GM23338 (cell line): ENCODE data around the gene F7. TPM values are rescaled to one million over a fixed set of nuclear protein-coding genes. Genes with fewer than 3 reads are reported as not detected.

Experiments used
- ATAC-seq: fragments of 200-7000 bp; cut with Tn5 transposase; 3 replicates; pipeline ENCODE4 v1.9.1; 2020
- DNase-seq: peaks from one replicate; pipeline ENCODE4 v3.0.0-alpha.2; 2015; ENCODE audit warnings: low spot score
- H2AFZ ChIP-seq: fragments of 200-600 bp; sonication (generic); 2 replicates; pipeline ENCODE4 v1.8.0; 2016; ENCODE audit warnings: antibody characterized with exemption, mild to moderate bottlenecking, moderate library complexity
- H3F3A ChIP-seq: fragments of 200-600 bp; sonication (generic); replicated peaks from 2 replicates; pipeline ENCODE4 v1.8.0; 2017; ENCODE audit warnings: antibody characterized with exemption, mixed run types, low read depth
- H3K27ac ChIP-seq: fragments of 200-600 bp; sonication (generic); 2 replicates; pipeline ENCODE4 v1.6.1; 2016; ENCODE audit warnings: low read depth
- H3K27me3 ChIP-seq: fragments of 200-600 bp; sonication (generic); 2 replicates; pipeline ENCODE4 v1.8.0; 2016; ENCODE audit warnings: mild to moderate bottlenecking, mixed run types, moderate library complexity; ENCODE audit not compliant: insufficient read depth
- H3K36me3 ChIP-seq: fragments of 200-600 bp; sonication (generic); 2 replicates; pipeline ENCODE4 v1.8.0; 2016; ENCODE audit warnings: mild to moderate bottlenecking; ENCODE audit not compliant: insufficient read depth
- H3K4me1 ChIP-seq: fragments of 200-600 bp; sonication (generic); 2 replicates; pipeline ENCODE4 v1.8.0; 2016; ENCODE audit warnings: mild to moderate bottlenecking, moderate library complexity; ENCODE audit not compliant: insufficient read depth
- H3K4me2 ChIP-seq: fragments of 200-600 bp; sonication (generic); 2 replicates; pipeline ENCODE4 v1.7.1; 2017; ENCODE audit warnings: mixed run types
- H3K4me3 ChIP-seq: fragments of 200-600 bp; sonication (generic); 2 replicates; pipeline ENCODE4 v1.6.1; 2016; ENCODE audit warnings: mixed run types
- H3K79me2 ChIP-seq: fragments of 200-600 bp; sonication (generic); replicated peaks from 2 replicates; pipeline ENCODE4 v1.8.0; 2017; ENCODE audit warnings: mild to moderate bottlenecking; ENCODE audit not compliant: insufficient read depth
- H3K9me2 ChIP-seq: fragments of 200-600 bp; sonication (generic); 2 replicates; pipeline ENCODE4 v1.8.0; 2017; ENCODE audit not compliant: insufficient read depth
- H4K20me1 ChIP-seq: fragments of 200-600 bp; sonication (generic); replicated peaks from 2 replicates; pipeline ENCODE4 v1.8.0; 2017; ENCODE audit warnings: mild to moderate bottlenecking; ENCODE audit not compliant: insufficient read depth
- H3K27ac Mint-ChIP-seq: 2 replicates; pipeline ENCODE4 v1.8.0; 2020; ENCODE audit warnings: inconsistent platforms, mild to moderate bottlenecking, moderate library complexity, mixed read lengths
- H3K27me3 Mint-ChIP-seq: 3 replicates; pipeline ENCODE4 v1.8.0; 2022; ENCODE audit warnings: low read depth, mild to moderate bottlenecking, moderate library complexity, mixed read lengths, inconsistent platforms; ENCODE audit not compliant: insufficient read depth, poor library complexity
- H3K36me3 Mint-ChIP-seq: 3 replicates; pipeline ENCODE4 v1.8.0; 2021; ENCODE audit warnings: low read depth, mild to moderate bottlenecking, inconsistent platforms, moderate library complexity, mixed read lengths
- H3K4me1 Mint-ChIP-seq: 3 replicates; pipeline ENCODE4 v1.8.0; 2020; ENCODE audit warnings: mild to moderate bottlenecking, inconsistent platforms, mixed read lengths
- H3K4me3 Mint-ChIP-seq: 3 replicates; pipeline ENCODE4 v1.8.0; 2021; ENCODE audit warnings: moderate library complexity, mild to moderate bottlenecking, inconsistent platforms, mixed read lengths
- H3K9me3 Mint-ChIP-seq: 3 replicates; pipeline ENCODE4 v1.8.0; 2020; ENCODE audit warnings: moderate library complexity, mild to moderate bottlenecking, inconsistent platforms, mixed read lengths
- CREB1 ChIP-seq: fragments of 250-450 bp; sonication (Bioruptor Pico); IDR thresholded peaks from 2 replicates; pipeline ENCODE4 v1.5.0; 2020; ENCODE audit warnings: low read depth, mild to moderate bottlenecking, moderate library complexity
- CTCF ChIP-seq, 2 experiments: fragments of 200-600 bp in 1 of 2; sonication (generic) in 1 of 2; conservative IDR thresholded peaks; 2 replicates each; pipeline versions ENCODE4 v1.5.1 to v1.6.1; 2016 to 2017; ENCODE audit warnings: antibody characterized with exemption in 2 of 2, low read depth in 2 of 2, mild to moderate bottlenecking in 2 of 2, moderate library complexity in 1 of 2
- EZH2phosphoT487 ChIP-seq: fragments of 200-600 bp; sonication (generic); IDR thresholded peaks from one replicate; pipeline ENCODE4 v1.8.1; 2018; ENCODE audit warnings: antibody characterized with exemption; ENCODE audit not compliant: unreplicated experiment
- JUNB ChIP-seq: IDR thresholded peaks from one replicate; pipeline ENCODE4 v1.6.1; 2016; ENCODE audit warnings: antibody characterized with exemption; ENCODE audit not compliant: unreplicated experiment
- POLR2AphosphoS5 ChIP-seq: IDR thresholded peaks from 2 replicates; pipeline ENCODE4 v1.6.1; 2016; ENCODE audit warnings: antibody characterized with exemption, low read depth
- STAT1 ChIP-seq: IDR thresholded peaks from one replicate; pipeline ENCODE4 v1.6.1; 2016; ENCODE audit warnings: antibody characterized with exemption; ENCODE audit not compliant: unreplicated experiment
- ZNF114 ChIP-seq: fragments of 250-450 bp; sonication (Bioruptor Pico); IDR thresholded peaks from 2 replicates; pipeline ENCODE4 v1.5.0; 2020; ENCODE audit warnings: mild to moderate bottlenecking, moderate library complexity
- polyA plus RNA-seq: library from polyadenylated mRNA; unstranded; fragments of >200 nt; fragmentation: Nextera tagmentation; extraction: Ambion mirVana; gene quantifications from 2 replicates; pipeline ENCODE4 v1.2.1, GENCODE V29; 2016
- total RNA-seq: library from RNA; depleted of rRNA; stranded (reverse); fragments of >200 nt; shearing (Covaris generic); gene quantifications from 2 replicates; pipeline ENCODE4 v1.2.3, GENCODE V29; 2014
- TF ChIP-seq, protein P1 (sequence below): fragments of 250-450 bp; sonication (Bioruptor Pico); IDR thresholded peaks from 2 replicates; pipeline ENCODE4 v1.5.0; 2020; ENCODE audit warnings: mild to moderate bottlenecking, moderate library complexity

Gene F7
- total and polyA plus RNA-seq, 2 experiments from 2014 or later: 0.16 to 0.24 TPM

- Mint-ChIP-seq H3K27ac (no peak overlapping the region), H3K4me3 (no peak overlapping the region), H3K9me3 (no peaks in the 10 kb centered on the region), H3K4me1 (peaks cover 17% of the 10 kb centered on the region), H3K36me3 (peaks cover 3% of the 10 kb centered on the region; the same call in 1 of the 3 replicates), H3K27me3 (peaks cover 15% of the 10 kb centered on the region)
- no peak overlapping the region for H2AFZ ChIP-seq
- 0 out of 2 replicates have a peak, but pooled peaks cover 4% of the 10 kb centered on the region for H3F3A ChIP-seq
- ATAC-seq (no peak), DNase-seq (no peak)
- H3K4me1 ChIP-seq: no peaks in the 10 kb centered on the region
- no peak overlapping the region for H3K4me2 ChIP-seq
- H3K27me3 ChIP-seq: no peaks in the 10 kb centered on the region
- no peak overlapping the region for H3K4me3 ChIP-seq
- H3K79me2 ChIP-seq: no peaks in the 10 kb centered on the region
- H4K20me1 ChIP-seq: no peaks in the 10 kb centered on the region
- H3K27ac ChIP-seq: no peak overlapping the region
- H3K9me2 ChIP-seq: no peaks in the 10 kb centered on the region
- TF ChIP-seq JUNB (no peak), CREB1 (CRISPR knock-in tag) (no peak), STAT1 (no peak), ZNF114 (CRISPR knock-in tag) (no peak), POLR2AphosphoS5 (no peak)
- H3K36me3 ChIP-seq: no peaks in the 10 kb centered on the region
Observed at GRCh38 chr13:113086991-113087922, 18.3 kb upstream of the F7 start.

- Histone ChIP-seq H3K27ac (no peak overlapping the region), H3K36me3 (no peaks in the 10 kb centered on the region), H3K4me1 (no peaks in the 10 kb centered on the region), H4K20me1 (no peaks in the 10 kb centered on the region), H3K27me3 (no peaks in the 10 kb centered on the region), H3K4me2 (no peak overlapping the region), H2AFZ (no peak overlapping the region), H3K9me2 (no peaks in the 10 kb centered on the region), H3K79me2 (no peaks in the 10 kb centered on the region), H3F3A (0 out of 2 replicates have a peak, but pooled peaks cover 4% of the 10 kb centered on the region), H3K4me3 (no peak overlapping the region)
- Mint-ChIP-seq H3K27ac (no peak overlapping the region), H3K9me3 (no peaks in the 10 kb centered on the region), H3K36me3 (peaks cover 3% of the 10 kb centered on the region; the same call in 1 of the 3 replicates), H3K27me3 (peaks cover 14% of the 10 kb centered on the region), H3K4me1 (peaks cover 17% of the 10 kb centered on the region), H3K4me3 (no peak overlapping the region)
- ATAC-seq: no peak
- TF ChIP-seq, protein P1, sequence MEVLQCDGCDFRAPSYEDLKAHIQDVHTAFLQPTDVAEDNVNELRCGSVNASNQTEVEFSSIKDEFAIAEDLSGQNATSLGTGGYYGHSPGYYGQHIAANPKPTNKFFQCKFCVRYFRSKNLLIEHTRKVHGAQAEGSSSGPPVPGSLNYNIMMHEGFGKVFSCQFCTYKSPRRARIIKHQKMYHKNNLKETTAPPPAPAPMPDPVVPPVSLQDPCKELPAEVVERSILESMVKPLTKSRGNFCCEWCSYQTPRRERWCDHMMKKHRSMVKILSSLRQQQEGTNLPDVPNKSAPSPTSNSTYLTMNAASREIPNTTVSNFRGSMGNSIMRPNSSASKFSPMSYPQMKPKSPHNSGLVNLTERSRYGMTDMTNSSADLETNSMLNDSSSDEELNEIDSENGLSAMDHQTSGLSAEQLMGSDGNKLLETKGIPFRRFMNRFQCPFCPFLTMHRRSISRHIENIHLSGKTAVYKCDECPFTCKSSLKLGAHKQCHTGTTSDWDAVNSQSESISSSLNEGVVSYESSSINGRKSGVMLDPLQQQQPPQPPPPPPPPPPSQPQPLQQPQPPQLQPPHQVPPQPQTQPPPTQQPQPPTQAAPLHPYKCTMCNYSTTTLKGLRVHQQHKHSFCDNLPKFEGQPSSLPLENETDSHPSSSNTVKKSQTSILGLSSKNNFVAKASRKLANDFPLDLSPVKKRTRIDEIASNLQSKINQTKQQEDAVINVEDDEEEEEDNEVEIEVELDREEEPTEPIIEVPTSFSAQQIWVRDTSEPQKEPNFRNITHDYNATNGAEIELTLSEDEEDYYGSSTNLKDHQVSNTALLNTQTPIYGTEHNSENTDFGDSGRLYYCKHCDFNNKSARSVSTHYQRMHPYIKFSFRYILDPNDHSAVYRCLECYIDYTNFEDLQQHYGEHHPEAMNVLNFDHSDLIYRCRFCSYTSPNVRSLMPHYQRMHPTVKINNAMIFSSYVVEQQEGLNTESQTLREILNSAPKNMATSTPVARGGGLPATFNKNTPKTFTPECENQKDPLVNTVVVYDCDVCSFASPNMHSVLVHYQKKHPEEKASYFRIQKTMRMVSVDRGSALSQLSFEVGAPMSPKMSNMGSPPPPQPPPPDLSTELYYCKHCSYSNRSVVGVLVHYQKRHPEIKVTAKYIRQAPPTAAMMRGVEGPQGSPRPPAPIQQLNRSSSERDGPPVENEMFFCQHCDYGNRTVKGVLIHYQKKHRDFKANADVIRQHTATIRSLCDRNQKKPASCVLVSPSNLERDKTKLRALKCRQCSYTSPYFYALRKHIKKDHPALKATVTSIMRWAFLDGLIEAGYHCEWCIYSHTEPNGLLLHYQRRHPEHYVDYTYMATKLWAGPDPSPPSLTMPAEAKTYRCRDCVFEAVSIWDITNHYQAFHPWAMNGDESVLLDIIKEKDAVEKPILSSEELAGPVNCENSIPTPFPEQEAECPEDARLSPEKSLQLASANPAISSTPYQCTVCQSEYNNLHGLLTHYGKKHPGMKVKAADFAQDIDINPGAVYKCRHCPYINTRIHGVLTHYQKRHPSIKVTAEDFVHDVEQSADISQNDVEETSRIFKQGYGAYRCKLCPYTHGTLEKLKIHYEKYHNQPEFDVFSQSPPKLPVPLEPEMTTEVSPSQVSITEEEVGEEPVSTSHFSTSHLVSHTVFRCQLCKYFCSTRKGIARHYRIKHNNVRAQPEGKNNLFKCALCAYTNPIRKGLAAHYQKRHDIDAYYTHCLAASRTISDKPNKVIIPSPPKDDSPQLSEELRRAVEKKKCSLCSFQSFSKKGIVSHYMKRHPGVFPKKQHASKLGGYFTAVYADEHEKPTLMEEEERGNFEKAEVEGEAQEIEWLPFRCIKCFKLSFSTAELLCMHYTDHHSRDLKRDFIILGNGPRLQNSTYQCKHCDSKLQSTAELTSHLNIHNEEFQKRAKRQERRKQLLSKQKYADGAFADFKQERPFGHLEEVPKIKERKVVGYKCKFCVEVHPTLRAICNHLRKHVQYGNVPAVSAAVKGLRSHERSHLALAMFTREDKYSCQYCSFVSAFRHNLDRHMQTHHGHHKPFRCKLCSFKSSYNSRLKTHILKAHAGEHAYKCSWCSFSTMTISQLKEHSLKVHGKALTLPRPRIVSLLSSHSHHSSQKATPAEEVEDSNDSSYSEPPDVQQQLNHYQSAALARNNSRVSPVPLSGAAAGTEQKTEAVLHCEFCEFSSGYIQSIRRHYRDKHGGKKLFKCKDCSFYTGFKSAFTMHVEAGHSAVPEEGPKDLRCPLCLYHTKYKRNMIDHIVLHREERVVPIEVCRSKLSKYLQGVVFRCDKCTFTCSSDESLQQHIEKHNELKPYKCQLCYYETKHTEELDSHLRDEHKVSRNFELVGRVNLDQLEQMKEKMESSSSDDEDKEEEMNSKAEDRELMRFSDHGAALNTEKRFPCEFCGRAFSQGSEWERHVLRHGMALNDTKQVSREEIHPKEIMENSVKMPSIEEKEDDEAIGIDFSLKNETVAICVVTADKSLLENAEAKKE: no peak
- no peak for TF ChIP-seq EZH2phosphoT487
- no peak for TF ChIP-seq CTCF (conservative IDR thresholded peaks at IDR 0.05; ENCODE audit: low read depth in 2 of 2)
- DNase-seq: no peak
Observed at GRCh38 chr13:113087923-113088690, 17.5 kb upstream of the F7 start.
